Stomach smooth muscle (tissue), 2 donors: ENCODE data around the gene IL6ST.
A peak's percentile ranks its signal among the peaks of the same experiment; 100 is the strongest.
"Not testable (repeated sequence)": the region's sequence is repeated elsewhere in the genome, so short reads cannot be mapped to it uniquely, and the experiment has no call there.

ENCODE experiments used
- H3K27ac ChIP-seq: one replicate; pipeline ENCODE4 v1.7.0; 2013; ENCODE audit warnings: mild to moderate bottlenecking, low read length, inconsistent platforms
- H3K27me3 ChIP-seq, 2 donors: one replicate each; pipeline ENCODE4 v1.7.0; 2013; ENCODE audit warnings: low read length in 2 of 2; ENCODE audit not compliant: insufficient read depth in 2 of 2, control insufficient read depth in 1 of 2
- H3K36me3 ChIP-seq, 2 donors: one replicate each; pipeline ENCODE4 v1.7.0; 2013; ENCODE audit warnings: low read length in 2 of 2; ENCODE audit not compliant: control insufficient read depth in 2 of 2, insufficient read depth in 2 of 2
- H3K4me1 ChIP-seq: one replicate; pipeline ENCODE4 v1.7.0; 2013; ENCODE audit warnings: low read length; ENCODE audit not compliant: control insufficient read depth, insufficient read depth
- H3K4me3 ChIP-seq, 2 donors: one replicate each; pipeline ENCODE4 v1.7.0; 2013; ENCODE audit warnings: low read length in 2 of 2
- H3K9ac ChIP-seq, 2 donors: one replicate each; pipeline ENCODE4 v1.7.0; 2013; ENCODE audit warnings: low read length in 2 of 2, mild to moderate bottlenecking in 1 of 2
- H3K9me3 ChIP-seq, 2 donors: one replicate each; pipeline ENCODE4 v1.7.0; 2013; ENCODE audit warnings: low read length in 2 of 2; ENCODE audit not compliant: control insufficient read depth in 2 of 2
- donor health status: healthy.
- donor health status: Pancreatic carcinoma.

Gene IL6ST

GRCh38 chr5:55994495-55994997, at the start of gene IL6ST:
TSS of gene IL6ST (minus strand) at chr5:55994963. CDS start at chr5:55976278, 18,685 bp downstream.
- Histone ChIP-seq H3K27me3 (no peaks in the 10 kb centered on the region), H3K9me3 (no peaks in the 10 kb centered on the region), H3K4me1 (no peaks in the 10 kb centered on the region), H3K4me3 (peak within 1 kb of the TSS; percentile 89 to 95), H3K9ac (peak within 1 kb of the TSS; percentile 97 to 99), H3K36me3 (no peaks in the 10 kb centered on the region), H3K27ac (peak within 1 kb of the TSS; percentile 97)

DNA sequence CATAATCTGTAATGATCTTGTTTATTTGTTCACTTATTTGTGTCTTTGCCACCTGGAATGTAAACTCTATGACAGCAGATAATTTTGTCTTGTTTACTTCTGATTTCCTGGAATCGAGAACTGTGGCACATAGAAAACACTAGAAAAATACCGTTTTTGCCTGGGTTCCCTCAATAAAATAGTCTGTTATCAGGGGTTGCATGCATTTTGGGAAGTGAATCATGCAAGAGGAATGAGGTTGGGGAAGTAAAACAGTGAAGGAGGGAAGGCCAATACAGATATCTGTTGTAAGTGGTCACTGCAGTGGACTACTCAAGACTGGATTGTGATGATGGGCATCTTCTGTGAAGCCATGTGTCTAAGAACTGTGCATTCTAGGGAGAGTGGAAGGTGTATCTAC, 45.2 kb upstream of the IL6ST start:
- peaks cover 0 to 5% of the 10 kb centered on the region in 2 donors for H3K27me3 ChIP-seq
- no peaks in the 10 kb centered on the region for H3K9me3 ChIP-seq
- no peaks in the 10 kb centered on the region for H3K36me3 ChIP-seq
- H3K27ac ChIP-seq = no peak overlapping the region
- H3K4me3 ChIP-seq = no peak overlapping the region
- H3K4me1 ChIP-seq = no peaks in the 10 kb centered on the region
- no peak overlapping the region for H3K9ac ChIP-seq

GRCh38 chr5:56038206-56038605, 43.4 kb upstream of the IL6ST start:
- H3K9me3 ChIP-seq, H3K4me1 ChIP-seq, H3K36me3 ChIP-seq, H3K27ac ChIP-seq, H3K27me3 ChIP-seq, H3K4me3 ChIP-seq, H3K9ac ChIP-seq: not testable (repeated sequence)

DNA sequence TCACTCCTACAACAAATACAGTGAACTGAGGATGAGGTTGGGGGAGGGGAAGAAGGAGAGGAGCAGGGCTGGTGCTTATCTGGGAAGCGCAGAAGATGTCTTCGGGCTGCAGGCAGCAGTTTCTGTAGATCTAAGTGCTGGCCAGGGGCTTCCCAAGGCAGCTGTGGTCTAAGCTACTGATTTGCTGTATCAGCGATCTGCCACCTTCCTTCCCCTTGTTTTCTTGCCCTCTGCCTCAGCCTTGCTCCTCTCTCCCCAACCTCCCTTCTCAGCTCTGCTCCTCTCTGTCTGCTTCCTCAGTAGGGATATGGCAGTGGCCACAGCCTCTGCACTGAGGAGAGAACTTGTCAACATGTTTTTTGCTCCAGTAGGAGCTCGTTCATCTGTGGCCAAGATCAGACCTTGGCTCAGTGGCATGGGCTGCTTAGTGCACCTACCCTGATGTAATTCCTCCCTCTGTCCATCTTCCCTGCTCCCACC, 42.8 kb upstream of the IL6ST start:
- no peaks in the 10 kb centered on the region for H3K4me1 ChIP-seq
- no peaks in the 10 kb centered on the region for H3K36me3 ChIP-seq
- H3K9me3 ChIP-seq = no peaks in the 10 kb centered on the region
- H3K27me3 ChIP-seq = peaks cover 0 to 5% of the 10 kb centered on the region in 2 donors
- no peak overlapping the region for H3K4me3 ChIP-seq
- H3K27ac ChIP-seq = no peak overlapping the region
- H3K9ac ChIP-seq = no peak overlapping the region

DNA sequence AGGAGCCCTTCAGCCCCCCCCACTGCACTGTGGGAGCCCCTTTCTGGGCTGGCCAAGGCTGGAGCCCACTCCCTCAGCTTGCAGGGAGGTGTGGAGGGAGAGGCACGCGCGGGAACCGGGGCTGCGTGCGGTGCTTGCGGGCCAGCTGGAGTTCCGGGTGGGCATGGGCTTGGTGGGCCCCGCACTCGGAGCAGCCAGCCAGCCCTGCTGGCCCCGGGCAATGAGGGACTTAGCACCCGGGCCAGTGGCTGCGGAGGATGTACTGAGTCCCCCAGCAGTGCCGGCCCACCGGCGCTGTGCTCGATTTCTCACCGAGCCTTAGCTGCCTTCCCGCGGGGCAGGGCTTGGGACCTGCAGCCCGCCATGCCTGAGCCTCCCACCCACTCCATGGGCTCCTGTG, 40.6 kb upstream of the IL6ST start:
- not testable (repeated sequence) for H3K36me3 ChIP-seq, H3K9ac ChIP-seq, H3K9me3 ChIP-seq, H3K4me1 ChIP-seq, H3K27me3 ChIP-seq, H3K4me3 ChIP-seq, H3K27ac ChIP-seq

DNA sequence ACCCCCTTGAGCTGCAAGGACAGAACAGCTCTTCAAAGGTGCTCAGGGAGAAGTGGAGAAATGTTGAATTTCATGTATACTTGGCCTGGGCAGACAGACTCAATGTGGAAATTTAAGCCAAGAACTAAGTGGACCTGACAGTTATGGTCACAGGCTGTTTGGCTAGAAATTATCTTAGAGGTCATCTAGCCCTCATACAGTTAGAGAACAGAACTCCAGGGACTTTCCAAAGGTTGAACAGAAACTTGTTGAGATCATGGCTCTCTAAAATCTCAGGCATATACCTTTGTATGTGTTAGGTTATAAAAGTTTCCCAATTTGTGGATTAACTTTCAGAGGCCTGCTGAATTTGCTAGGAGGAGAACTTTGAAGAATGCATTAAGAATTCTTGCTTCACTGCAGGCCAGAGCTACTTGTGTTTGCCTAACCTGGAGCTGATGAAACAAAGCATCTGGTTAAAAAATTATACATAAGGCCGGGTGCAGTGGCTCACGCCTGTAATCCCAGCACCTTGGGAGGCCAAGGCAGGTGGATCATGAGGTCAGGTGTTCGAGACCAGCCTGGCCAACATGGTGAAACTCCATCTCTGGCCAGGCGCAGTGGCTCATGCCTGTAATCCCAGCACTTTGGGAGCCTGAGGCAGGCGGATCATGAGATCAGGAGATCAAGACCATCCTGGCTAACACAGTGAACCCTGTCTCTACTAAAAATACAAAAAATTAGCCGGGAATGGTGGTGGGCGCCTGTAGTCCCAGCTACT, 35.3 kb upstream of the IL6ST start:
- H3K27ac ChIP-seq, H3K4me1 ChIP-seq, H3K9ac ChIP-seq, H3K27me3 ChIP-seq, H3K4me3 ChIP-seq, H3K36me3 ChIP-seq, H3K9me3 ChIP-seq: not testable (repeated sequence)

DNA sequence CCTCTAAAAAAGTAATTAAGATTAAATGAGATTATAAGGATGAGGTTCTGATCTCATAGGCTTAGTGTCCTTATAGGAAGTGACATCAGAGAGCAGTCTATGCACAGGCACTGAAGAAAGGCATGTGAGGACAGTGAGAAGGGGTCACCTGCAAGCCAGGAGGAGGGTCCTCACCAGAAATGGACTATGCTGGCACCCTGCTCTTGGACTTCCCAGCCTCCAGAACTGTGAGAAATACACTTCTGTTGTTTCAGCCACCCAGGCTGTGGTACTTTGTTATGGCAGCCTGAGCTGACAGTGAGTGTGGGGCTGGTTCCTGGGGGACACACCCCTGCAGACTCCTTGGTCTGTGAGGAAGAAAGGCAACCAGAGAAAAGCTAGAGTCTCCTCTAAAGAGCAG, 34.7 kb upstream of the IL6ST start:
- Histone ChIP-seq H3K27ac (no peak overlapping the region), H3K4me1 (no peaks in the 10 kb centered on the region), H3K9me3 (no peaks in the 10 kb centered on the region), H3K9ac (no peak overlapping the region), H3K4me3 (no peak overlapping the region), H3K27me3 (no peaks in the 10 kb centered on the region), H3K36me3 (no peaks in the 10 kb centered on the region)

- Histone ChIP-seq H3K9me3 (no peaks in the 10 kb centered on the region), H3K27ac (no peak overlapping the region), H3K9ac (no peak overlapping the region), H3K4me1 (no peaks in the 10 kb centered on the region), H3K27me3 (no peaks in the 10 kb centered on the region), H3K36me3 (no peaks in the 10 kb centered on the region), H3K4me3 (no peak overlapping the region)
Observed at GRCh38 chr5:56028708-56029107, 33.9 kb upstream of the IL6ST start.

GRCh38 chr5:56026863-56027300, 32.1 kb upstream of the IL6ST start:
- no peaks in the 10 kb centered on the region for H3K4me1 ChIP-seq
- H3K4me3 ChIP-seq = no peak overlapping the region
- H3K9me3 ChIP-seq = no peaks in the 10 kb centered on the region
- no peaks in the 10 kb centered on the region for H3K27me3 ChIP-seq
- no peaks in the 10 kb centered on the region for H3K36me3 ChIP-seq
- H3K27ac ChIP-seq = no peak overlapping the region
- no peak overlapping the region for H3K9ac ChIP-seq

DNA sequence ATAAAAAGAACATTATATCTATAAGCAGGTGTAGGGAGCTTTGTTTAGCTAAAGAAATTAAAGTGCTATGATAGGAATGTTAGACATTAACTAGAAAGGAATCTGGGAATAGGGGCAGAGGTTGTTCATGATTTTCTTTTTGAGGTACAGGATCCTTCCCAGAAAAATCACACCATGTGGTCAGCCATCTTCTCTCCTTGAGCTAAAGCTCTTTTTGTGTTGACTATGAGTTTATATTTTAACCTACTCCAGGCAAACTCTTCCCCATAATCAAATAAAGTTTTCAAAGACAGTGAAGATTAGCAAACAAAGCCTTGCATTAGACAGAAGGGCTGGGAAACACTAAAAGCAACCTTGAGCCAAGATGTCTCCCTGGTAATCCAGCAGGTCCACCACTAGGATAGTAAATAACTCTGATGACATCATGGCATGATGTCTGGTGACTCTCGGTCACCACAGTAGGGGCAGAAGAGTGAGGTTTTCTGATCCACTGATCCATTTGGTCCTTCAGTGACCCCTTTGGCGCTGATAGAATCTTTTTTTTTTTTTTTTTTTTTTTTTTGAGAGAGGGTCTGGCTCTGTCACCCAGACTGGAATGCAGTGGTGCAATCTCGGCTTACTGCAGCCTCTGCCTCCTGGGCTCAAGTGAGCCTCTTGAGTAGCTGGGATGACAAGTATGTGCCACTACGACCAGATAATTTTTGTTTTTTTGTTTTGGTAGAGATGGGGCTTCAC, 30.6 kb upstream of the IL6ST start:
- no peaks in the 10 kb centered on the region for H3K27me3 ChIP-seq
- no peaks in the 10 kb centered on the region for H3K4me1 ChIP-seq
- no peaks in the 10 kb centered on the region for H3K9me3 ChIP-seq
- no peaks in the 10 kb centered on the region for H3K36me3 ChIP-seq
- no peak overlapping the region for H3K9ac ChIP-seq
- H3K27ac ChIP-seq = no peak overlapping the region
- no peak overlapping the region for H3K4me3 ChIP-seq

- no peaks in the 10 kb centered on the region for H3K36me3 ChIP-seq
- no peak overlapping the region for H3K27ac ChIP-seq
- no peaks in the 10 kb centered on the region for H3K27me3 ChIP-seq
- no peak overlapping the region for H3K4me3 ChIP-seq
- H3K4me1 ChIP-seq = no peaks in the 10 kb centered on the region
- H3K9ac ChIP-seq = no peak overlapping the region
- no peaks in the 10 kb centered on the region for H3K9me3 ChIP-seq
Observed at GRCh38 chr5:56024810-56025150, 30.0 kb upstream of the IL6ST start.
